GM20000 (cell line): ENCODE measurements around the gene ERGIC1.

Experiments
- DNase-seq: peaks from one replicate; pipeline ENCODE4 v3.0.0; 2012; ENCODE audit warnings: low spot score
- CTCF ChIP-seq: IDR thresholded peaks from 2 replicates; pipeline ENCODE4 v1.5.1; 2012; ENCODE audit warnings: mild to moderate bottlenecking, control low read depth; ENCODE audit errors: extremely low read depth, missing control alignments

Gene ERGIC1

GRCh38 chr5:172979778-172980177, 145.7 kb downstream of the ERGIC1 start:
- no peak for DNase-seq

GRCh38 chr5:172981931-172982330, 147.9 kb downstream of the ERGIC1 start:
- DNase-seq = no peak
- TF ChIP-seq CTCF = no peak

More at GRCh38 chr5:172979778-172980177, 145.7 kb downstream of the ERGIC1 start:
- TF ChIP-seq CTCF = no peak

- no peak for TF ChIP-seq CTCF
These were observed 149.6 kb downstream of the ERGIC1 start, which contains the start of gene ATP6V0E1 for GRCh38 chr5:172983542-172984243. Gene ATP6V0E1, plus strand, starts transcription at chr5:172983771. Its CDS starts 90 bp downstream, at chr5:172983861.

DNA sequence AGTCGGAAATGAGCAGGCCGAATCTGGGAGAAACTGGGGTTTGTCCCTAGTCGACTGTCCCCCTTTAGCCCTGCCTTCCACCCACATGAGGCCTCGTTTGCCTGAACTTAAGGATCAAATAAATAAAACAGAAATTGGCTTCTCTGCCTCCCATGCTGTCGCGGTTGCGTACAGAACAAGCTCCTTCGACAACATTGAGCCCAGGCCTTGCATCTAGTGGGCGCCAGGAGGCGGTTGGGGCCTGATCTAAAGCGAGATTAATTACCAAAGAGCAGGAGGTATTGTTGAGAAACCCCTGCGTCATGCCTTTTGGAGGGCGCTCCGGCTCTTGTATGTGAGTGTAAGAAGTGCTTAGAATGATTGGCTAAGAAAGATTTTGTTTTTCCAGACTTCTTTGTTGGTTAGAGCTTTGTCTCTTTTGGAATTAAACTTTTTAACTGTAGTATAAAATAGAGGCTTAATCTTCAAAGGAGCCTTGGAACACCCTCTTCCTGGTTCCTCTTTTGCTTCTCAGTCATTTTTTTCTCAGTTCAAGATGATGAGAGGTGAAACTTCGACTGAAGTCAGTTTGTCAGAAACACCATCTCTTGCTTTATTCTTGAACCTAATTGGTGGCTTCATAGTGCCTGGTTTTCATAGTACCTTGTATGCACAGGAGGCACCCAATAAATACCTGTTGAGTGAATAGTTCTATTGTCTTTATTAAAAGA, 150.3 kb downstream of the ERGIC1 start:
- peak; percentile 83 for DNase-seq
- peak; percentile 63 for TF ChIP-seq CTCF

More at GRCh38 chr5:172983542-172984243, 149.6 kb downstream of the ERGIC1 start, which contains the start of gene ATP6V0E1:
- DNase-seq = peak; percentile 94

DNA sequence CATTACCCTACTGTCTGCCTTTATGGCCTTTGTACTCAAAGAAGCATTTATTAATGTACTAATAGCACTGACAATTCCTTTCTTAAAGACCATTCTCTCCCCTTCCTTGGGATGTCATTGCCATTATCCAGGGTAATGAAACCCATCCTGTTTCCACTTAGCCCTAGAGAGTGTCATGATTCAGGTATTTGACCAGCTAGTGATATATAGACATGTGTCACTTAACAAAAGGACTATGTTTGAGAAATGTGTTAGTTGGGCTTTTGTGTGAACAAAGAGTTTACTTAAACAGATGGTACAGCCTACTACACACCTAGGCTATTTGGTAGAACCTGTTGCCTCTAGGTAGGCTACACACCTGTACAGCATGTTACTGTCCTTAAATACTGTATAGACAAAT, 151.5 kb downstream of the ERGIC1 start:
- no peak for DNase-seq
- no peak for TF ChIP-seq CTCF

DNA sequence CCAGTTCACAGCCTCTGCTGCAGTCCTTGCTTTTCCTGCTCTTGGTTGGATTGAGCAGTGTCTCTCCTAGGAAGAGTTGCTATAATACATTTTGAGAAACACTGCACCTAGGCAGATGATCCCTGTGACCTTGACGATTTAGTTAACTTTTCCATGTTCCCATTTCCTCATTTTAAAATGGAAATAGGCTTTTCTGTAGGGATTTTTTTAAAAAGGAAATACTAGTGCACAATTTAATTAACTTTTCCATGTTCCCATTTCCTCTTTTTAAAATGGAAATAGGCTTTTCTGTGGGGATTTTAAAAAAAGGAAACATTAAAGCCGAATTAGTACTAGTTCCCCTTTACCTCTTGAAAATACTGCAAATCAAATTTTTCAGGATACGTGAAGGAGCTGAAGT, 154.2 kb downstream of the ERGIC1 start:
- no peak for TF ChIP-seq CTCF
- DNase-seq = no peak

- TF ChIP-seq CTCF = no peak
- DNase-seq = no peak
These were observed 156.7 kb downstream of the ERGIC1 start for GRCh38 chr5:172990776-172991175.
